ENCODE data around the gene BAD. TPM values are rescaled to one million over a fixed set of nuclear protein-coding genes. Genes with fewer than 3 reads are reported as not detected.

BAD gene
- total and polyA plus RNA-seq, 10 of the 15 experiments (the other 5 are each of a cell fraction or from before 2014, with no cell fraction given), result 1.5 to 67.2 (median 39.6) TPM

DNA sequence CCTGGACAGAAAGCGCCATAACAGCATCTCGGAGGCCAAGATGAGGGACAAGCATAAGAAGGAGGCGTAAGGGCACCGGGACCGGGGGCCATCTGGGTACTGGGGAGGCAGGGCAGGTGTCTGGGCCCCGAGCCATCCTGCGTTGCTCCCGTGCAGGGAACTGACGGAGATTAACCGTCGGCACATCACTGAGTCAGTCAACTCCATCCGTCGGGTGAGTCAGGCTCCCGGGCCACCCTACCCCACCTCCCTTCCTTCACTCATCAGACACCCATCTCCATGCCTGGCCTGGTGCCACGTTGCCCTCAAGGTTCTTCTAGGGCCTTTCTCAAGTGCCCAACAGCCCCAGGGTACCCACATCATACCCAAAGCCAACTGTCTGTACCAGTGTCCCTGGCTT, 18.1 kb downstream of the BAD start:
- ChIA-PET POLR2A (interaction anchor here (2.1 kb wide), 1 partner anchor 8 kb away, joined by 7 read pairs; no protein-coding TSS in a partner anchor), CTCF (no interaction called here), SMC1A (ENCODE audit: uncharacterized antibody, unreplicated experiment) (no interaction called here), RAD21 (ENCODE audit: unreplicated experiment) (no interaction called here)
- DNase-seq (ENCODE audit: low read depth, low spot score) (no peak), ATAC-seq (no peak), FAIRE-seq (no peak)
- no peaks in the 10 kb centered on the region; a peak in 2 of 4 replicates for H3K36me3 ChIP-seq (ENCODE audit: control insufficient read depth in 2 of 2, insufficient read depth in 2 of 2, low read length in 1 of 2)
- no peak overlapping the region for H3K4me3 ChIP-seq
- BruUV-seq (replicated peaks), result no TSS peak
- no peak overlapping the region for H3K27ac ChIP-seq (ENCODE audit: control insufficient read depth, insufficient read depth)
- intact Hi-C loops (cut with micrococcal nuclease; ENCODE audit: unreplicated experiment) (no loop called here), in situ Hi-C loops (cut with MboI) (no loop called here)
- H3K27me3 ChIP-seq (replicated peaks in 1 of 2; ENCODE audit: control insufficient read depth in 2 of 2, insufficient read depth in 2 of 2, low read length in 1 of 2), result no peaks in the 10 kb centered on the region
- WGBS (ENCODE audit: insufficient coverage, insufficient replicate concordance, low lambda C conversion rate, missing lambda C conversion rate), result 95% methylated on average over 15 of the region's 15 CpGs
- H3K9ac ChIP-seq (ENCODE audit: control insufficient read depth, insufficient read depth, low read length), result no peak overlapping the region
- H3K4me1 ChIP-seq (ENCODE audit: control insufficient read depth, insufficient read depth, low read length), result peaks cover 9% of the 10 kb centered on the region
- peaks cover 9% of the 10 kb centered on the region for H3K79me2 ChIP-seq (ENCODE audit: control insufficient read depth, insufficient read depth, low read length)
- H3K4me2 ChIP-seq (ENCODE audit: control insufficient read depth, insufficient read depth), result no peak overlapping the region
- H4K20me1 ChIP-seq (ENCODE audit: control insufficient read depth, insufficient read depth), result no peaks in the 10 kb centered on the region
- no peak overlapping the region for H2AFZ ChIP-seq (ENCODE audit: control insufficient read depth, low read depth, low read length)
- H3K9me3 ChIP-seq (replicated peaks; ENCODE audit: control insufficient read depth, insufficient read depth, low read length), result no peaks in the 10 kb centered on the region
- TF ChIP-seq RELA (IDR thresholded peaks at IDR 0.05; ENCODE audit: borderline replicate concordance, partially characterized antibody) (no peak), RAD21 (IDR thresholded peaks at IDR 0.05; ENCODE audit: insufficient read depth, low read depth, low read length) (no peak), STAT1 (conservative IDR thresholded peaks at IDR 0.05) (no peak), CEBPB (IDR thresholded peaks at IDR 0.05; ENCODE audit: borderline replicate concordance in 1 of 2, low read depth in 2 of 2, low read length in 2 of 2) (no peak), GATAD2B (conservative IDR thresholded peaks at IDR 0.05; ENCODE audit: low read depth) (no peak), ZBTB40 (IDR thresholded peaks at IDR 0.05; ENCODE audit: borderline replicate concordance) (no peak), BCL3 (IDR thresholded peaks at IDR 0.05; ENCODE audit: borderline replicate concordance, insufficient read depth, low read depth, low read length, poor library complexity, severe bottlenecking) (no peak), CBX5 (IDR thresholded peaks at IDR 0.05; ENCODE audit: low read depth) (no peak), RFX5 (IDR thresholded peaks at IDR 0.05; ENCODE audit: low read depth, low read length) (no peak), EP300 (IDR thresholded peaks at IDR 0.05; ENCODE audit: borderline replicate concordance in 1 of 2, control insufficient read depth in 1 of 2, low read depth in 2 of 2, low read length in 2 of 2) (no peak), HDGF (IDR thresholded peaks at IDR 0.05) (no peak), EZH2 (IDR thresholded peaks at IDR 0.05; ENCODE audit: borderline replicate concordance, control insufficient read depth, low read depth, low read length) (no peak)
- TF ChIP-seq, protein P1, sequence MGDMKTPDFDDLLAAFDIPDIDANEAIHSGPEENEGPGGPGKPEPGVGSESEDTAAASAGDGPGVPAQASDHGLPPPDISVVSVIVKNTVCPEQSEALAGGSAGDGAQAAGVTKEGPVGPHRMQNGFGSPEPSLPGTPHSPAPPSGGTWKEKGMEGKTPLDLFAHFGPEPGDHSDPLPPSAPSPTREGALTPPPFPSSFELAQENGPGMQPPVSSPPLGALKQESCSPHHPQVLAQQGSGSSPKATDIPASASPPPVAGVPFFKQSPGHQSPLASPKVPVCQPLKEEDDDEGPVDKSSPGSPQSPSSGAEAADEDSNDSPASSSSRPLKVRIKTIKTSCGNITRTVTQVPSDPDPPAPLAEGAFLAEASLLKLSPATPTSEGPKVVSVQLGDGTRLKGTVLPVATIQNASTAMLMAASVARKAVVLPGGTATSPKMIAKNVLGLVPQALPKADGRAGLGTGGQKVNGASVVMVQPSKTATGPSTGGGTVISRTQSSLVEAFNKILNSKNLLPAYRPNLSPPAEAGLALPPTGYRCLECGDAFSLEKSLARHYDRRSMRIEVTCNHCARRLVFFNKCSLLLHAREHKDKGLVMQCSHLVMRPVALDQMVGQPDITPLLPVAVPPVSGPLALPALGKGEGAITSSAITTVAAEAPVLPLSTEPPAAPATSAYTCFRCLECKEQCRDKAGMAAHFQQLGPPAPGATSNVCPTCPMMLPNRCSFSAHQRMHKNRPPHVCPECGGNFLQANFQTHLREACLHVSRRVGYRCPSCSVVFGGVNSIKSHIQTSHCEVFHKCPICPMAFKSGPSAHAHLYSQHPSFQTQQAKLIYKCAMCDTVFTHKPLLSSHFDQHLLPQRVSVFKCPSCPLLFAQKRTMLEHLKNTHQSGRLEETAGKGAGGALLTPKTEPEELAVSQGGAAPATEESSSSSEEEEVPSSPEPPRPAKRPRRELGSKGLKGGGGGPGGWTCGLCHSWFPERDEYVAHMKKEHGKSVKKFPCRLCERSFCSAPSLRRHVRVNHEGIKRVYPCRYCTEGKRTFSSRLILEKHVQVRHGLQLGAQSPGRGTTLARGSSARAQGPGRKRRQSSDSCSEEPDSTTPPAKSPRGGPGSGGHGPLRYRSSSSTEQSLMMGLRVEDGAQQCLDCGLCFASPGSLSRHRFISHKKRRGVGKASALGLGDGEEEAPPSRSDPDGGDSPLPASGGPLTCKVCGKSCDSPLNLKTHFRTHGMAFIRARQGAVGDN (IDR thresholded peaks at IDR 0.05), result no peak
